Measurements from ENCODE around the gene IGSF21.

IGSF21 gene

GRCh38 chr1:18340787-18341186 is 233.2 kb downstream of the IGSF21 start:
- no peak for TF ChIP-seq SUZ12 (IDR thresholded peaks at IDR 0.05; ENCODE audit: extremely low read depth, insufficient read depth, insufficient read length)
- TF ChIP-seq ZNF274 (IDR thresholded peaks at IDR 0.05; ENCODE audit: low read depth, low read length): no peak
- TF ChIP-seq YY1 (IDR thresholded peaks at IDR 0.05; ENCODE audit: insufficient read depth, insufficient read length): no peak
- H3K4me3 ChIP-seq (ENCODE audit: insufficient read length, low read depth): no peak overlapping the region
- no peaks in the 10 kb centered on the region for H3K4me1 ChIP-seq (ENCODE audit: insufficient read depth, insufficient read length)
- H3K36me3 ChIP-seq (ENCODE audit: insufficient read depth, insufficient read length, low read length): no peaks in the 10 kb centered on the region
- peaks cover 11% of the 10 kb centered on the region; the same call in 1 of the 2 replicates for H3K9me3 ChIP-seq (ENCODE audit: insufficient read depth, low read length)
- no peaks in the 10 kb centered on the region for H3K27me3 ChIP-seq (ENCODE audit: insufficient read depth, insufficient read length)
- DNase-seq (ENCODE audit: low read depth, low spot score): no peak
- no peak overlapping the region for H3K9ac ChIP-seq (ENCODE audit: insufficient read length, low read depth)

- no peak overlapping the region for H3K4me3 ChIP-seq (ENCODE audit: insufficient read length, low read depth)
- DNase-seq (ENCODE audit: low read depth, low spot score): no peak
- TF ChIP-seq SUZ12 (IDR thresholded peaks at IDR 0.05; ENCODE audit: extremely low read depth, insufficient read depth, insufficient read length) (no peak), ZNF274 (IDR thresholded peaks at IDR 0.05; ENCODE audit: low read depth, low read length) (no peak), YY1 (IDR thresholded peaks at IDR 0.05; ENCODE audit: insufficient read depth, insufficient read length) (no peak)
Measured at GRCh38 chr1:18341291-18342069, 233.9 kb downstream of the IGSF21 start.

GRCh38 chr1:18342744-18343143 is 235.1 kb downstream of the IGSF21 start:
- no peak for DNase-seq (ENCODE audit: low read depth, low spot score)
- Histone ChIP-seq H3K9ac (ENCODE audit: insufficient read length, low read depth) (no peak overlapping the region), H3K27me3 (ENCODE audit: insufficient read depth, insufficient read length) (no peaks in the 10 kb centered on the region), H3K9me3 (ENCODE audit: insufficient read depth, low read length) (peaks cover 11% of the 10 kb centered on the region; the same call in 1 of the 2 replicates), H3K4me3 (ENCODE audit: insufficient read length, low read depth) (no peak overlapping the region), H3K4me1 (ENCODE audit: insufficient read depth, insufficient read length) (no peaks in the 10 kb centered on the region), H3K36me3 (ENCODE audit: insufficient read depth, insufficient read length, low read length) (no peaks in the 10 kb centered on the region)
- TF ChIP-seq YY1 (IDR thresholded peaks at IDR 0.05; ENCODE audit: insufficient read depth, insufficient read length) (no peak), ZNF274 (IDR thresholded peaks at IDR 0.05; ENCODE audit: low read depth, low read length) (no peak), SUZ12 (IDR thresholded peaks at IDR 0.05; ENCODE audit: extremely low read depth, insufficient read depth, insufficient read length) (no peak)

More at GRCh38 chr1:18341291-18342069, 233.9 kb downstream of the IGSF21 start:
- Histone ChIP-seq H3K9me3 (ENCODE audit: insufficient read depth, low read length) (peaks cover 11% of the 10 kb centered on the region; the same call in 1 of the 2 replicates), H3K27me3 (ENCODE audit: insufficient read depth, insufficient read length) (no peaks in the 10 kb centered on the region), H3K9ac (ENCODE audit: insufficient read length, low read depth) (no peak overlapping the region), H3K4me1 (ENCODE audit: insufficient read depth, insufficient read length) (no peaks in the 10 kb centered on the region), H3K36me3 (ENCODE audit: insufficient read depth, insufficient read length, low read length) (no peaks in the 10 kb centered on the region)

- no peak overlapping the region for H3K4me3 ChIP-seq (ENCODE audit: insufficient read length, low read depth)
- DNase-seq (ENCODE audit: low read depth, low spot score): no peak
- peaks cover 6% of the 10 kb centered on the region for H3K4me1 ChIP-seq (ENCODE audit: insufficient read depth, insufficient read length)
- no peak for TF ChIP-seq YY1 (IDR thresholded peaks at IDR 0.05; ENCODE audit: insufficient read depth, insufficient read length)
- TF ChIP-seq ZNF274 (IDR thresholded peaks at IDR 0.05; ENCODE audit: low read depth, low read length): no peak
- TF ChIP-seq SUZ12 (IDR thresholded peaks at IDR 0.05; ENCODE audit: extremely low read depth, insufficient read depth, insufficient read length): no peak
- H3K9me3 ChIP-seq (ENCODE audit: insufficient read depth, low read length): peaks cover 11% of the 10 kb centered on the region; the same call in 1 of the 2 replicates
- H3K9ac ChIP-seq (ENCODE audit: insufficient read length, low read depth): no peak overlapping the region
- H3K27me3 ChIP-seq (ENCODE audit: insufficient read depth, insufficient read length): no peaks in the 10 kb centered on the region
- H3K36me3 ChIP-seq (ENCODE audit: insufficient read depth, insufficient read length, low read length): no peaks in the 10 kb centered on the region
Measured at GRCh38 chr1:18343581-18343980, 236.0 kb downstream of the IGSF21 start.

- H3K4me3 ChIP-seq (ENCODE audit: insufficient read length, low read depth): no peak overlapping the region
- peaks cover 8% of the 10 kb centered on the region for H3K4me1 ChIP-seq (ENCODE audit: insufficient read depth, insufficient read length)
- H3K36me3 ChIP-seq (ENCODE audit: insufficient read depth, insufficient read length, low read length): no peaks in the 10 kb centered on the region
- H3K9me3 ChIP-seq (ENCODE audit: insufficient read depth, low read length): peaks cover 11% of the 10 kb centered on the region; the same call in 1 of the 2 replicates
- no peak for DNase-seq (ENCODE audit: low read depth, low spot score)
- no peak overlapping the region for H3K9ac ChIP-seq (ENCODE audit: insufficient read length, low read depth)
- no peaks in the 10 kb centered on the region for H3K27me3 ChIP-seq (ENCODE audit: insufficient read depth, insufficient read length)
- TF ChIP-seq SUZ12 (IDR thresholded peaks at IDR 0.05; ENCODE audit: extremely low read depth, insufficient read depth, insufficient read length): no peak
- no peak for TF ChIP-seq ZNF274 (IDR thresholded peaks at IDR 0.05; ENCODE audit: low read depth, low read length)
- no peak for TF ChIP-seq YY1 (IDR thresholded peaks at IDR 0.05; ENCODE audit: insufficient read depth, insufficient read length)
Measured at GRCh38 chr1:18344755-18345154, 237.2 kb downstream of the IGSF21 start.

- no peaks in the 10 kb centered on the region for H3K27me3 ChIP-seq (ENCODE audit: insufficient read depth, insufficient read length)
- no peak for DNase-seq (ENCODE audit: low read depth, low spot score)
- peaks cover 11% of the 10 kb centered on the region; the same call in 1 of the 2 replicates for H3K9me3 ChIP-seq (ENCODE audit: insufficient read depth, low read length)
- H3K9ac ChIP-seq (ENCODE audit: insufficient read length, low read depth): no peak overlapping the region
- no peak overlapping the region for H3K4me3 ChIP-seq (ENCODE audit: insufficient read length, low read depth)
- H3K36me3 ChIP-seq (ENCODE audit: insufficient read depth, insufficient read length, low read length): no peaks in the 10 kb centered on the region
- TF ChIP-seq YY1 (IDR thresholded peaks at IDR 0.05; ENCODE audit: insufficient read depth, insufficient read length): no peak
- no peak for TF ChIP-seq ZNF274 (IDR thresholded peaks at IDR 0.05; ENCODE audit: low read depth, low read length)
- TF ChIP-seq SUZ12 (IDR thresholded peaks at IDR 0.05; ENCODE audit: extremely low read depth, insufficient read depth, insufficient read length): no peak
- H3K4me1 ChIP-seq (ENCODE audit: insufficient read depth, insufficient read length): peaks cover 8% of the 10 kb centered on the region
Measured at GRCh38 chr1:18347559-18347958, 240.0 kb downstream of the IGSF21 start.

- Histone ChIP-seq H3K27me3 (ENCODE audit: insufficient read depth, insufficient read length) (no peaks in the 10 kb centered on the region), H3K36me3 (ENCODE audit: insufficient read depth, insufficient read length, low read length) (no peaks in the 10 kb centered on the region), H3K9me3 (ENCODE audit: insufficient read depth, low read length) (peaks cover 3% of the 10 kb centered on the region; the same call in 1 of the 2 replicates), H3K9ac (ENCODE audit: insufficient read length, low read depth) (no peak overlapping the region), H3K4me3 (ENCODE audit: insufficient read length, low read depth) (no peak overlapping the region), H3K4me1 (ENCODE audit: insufficient read depth, insufficient read length) (peaks cover 8% of the 10 kb centered on the region)
- no peak for DNase-seq (ENCODE audit: low read depth, low spot score)
- TF ChIP-seq ZNF274 (IDR thresholded peaks at IDR 0.05; ENCODE audit: low read depth, low read length): no peak
- no peak for TF ChIP-seq YY1 (IDR thresholded peaks at IDR 0.05; ENCODE audit: insufficient read depth, insufficient read length)
- TF ChIP-seq SUZ12 (IDR thresholded peaks at IDR 0.05; ENCODE audit: extremely low read depth, insufficient read depth, insufficient read length): no peak
Measured at GRCh38 chr1:18348354-18348753, 240.8 kb downstream of the IGSF21 start.
